Esophagus muscularis mucosa (tissue), 3 donors: Measurements from ENCODE around the gene ABHD16B.

Experiments
- POLR2A ChIP-seq: fragments of 450-650 bp; IDR thresholded peaks from one replicate; pipeline ENCODE4 v1.6.1; 2017; ENCODE audit warnings: antibody characterized with exemption, moderate library complexity, mild to moderate bottlenecking, low read depth
- TF ChIP-seq, protein P1 (sequence below), 3 experiments: fragments of 200-600 bp in 2 of 3; fragments of 450-650 bp in 1 of 3; sonication (generic) in 2 of 3; IDR thresholded peaks; one replicate each; pipeline ENCODE4 v1.5.1; 2017 to 2019; ENCODE audit warnings: antibody characterized with exemption in 3 of 3, mild to moderate bottlenecking in 2 of 3, moderate library complexity in 1 of 3

DNA sequence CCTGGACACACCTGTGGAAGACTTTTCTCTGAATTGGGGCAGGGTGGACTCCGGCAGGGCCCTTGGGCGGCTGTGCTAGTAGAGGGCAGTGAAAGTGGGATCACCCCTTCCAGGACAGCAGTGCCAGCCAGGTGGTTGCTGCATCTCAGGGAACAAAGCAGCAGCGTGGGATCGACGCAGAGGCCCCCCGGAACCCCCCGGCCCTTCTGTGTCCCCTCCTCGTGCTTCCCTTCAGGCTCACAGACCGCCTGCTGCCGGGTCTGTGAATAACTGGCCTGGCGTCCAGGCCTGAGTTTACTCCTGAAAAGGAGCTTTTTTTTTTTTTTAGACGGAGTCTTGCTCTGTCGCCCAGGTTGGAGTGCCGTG, 24.7 kb downstream of the ABHD16B start:
- TF ChIP-seq, protein P1, sequence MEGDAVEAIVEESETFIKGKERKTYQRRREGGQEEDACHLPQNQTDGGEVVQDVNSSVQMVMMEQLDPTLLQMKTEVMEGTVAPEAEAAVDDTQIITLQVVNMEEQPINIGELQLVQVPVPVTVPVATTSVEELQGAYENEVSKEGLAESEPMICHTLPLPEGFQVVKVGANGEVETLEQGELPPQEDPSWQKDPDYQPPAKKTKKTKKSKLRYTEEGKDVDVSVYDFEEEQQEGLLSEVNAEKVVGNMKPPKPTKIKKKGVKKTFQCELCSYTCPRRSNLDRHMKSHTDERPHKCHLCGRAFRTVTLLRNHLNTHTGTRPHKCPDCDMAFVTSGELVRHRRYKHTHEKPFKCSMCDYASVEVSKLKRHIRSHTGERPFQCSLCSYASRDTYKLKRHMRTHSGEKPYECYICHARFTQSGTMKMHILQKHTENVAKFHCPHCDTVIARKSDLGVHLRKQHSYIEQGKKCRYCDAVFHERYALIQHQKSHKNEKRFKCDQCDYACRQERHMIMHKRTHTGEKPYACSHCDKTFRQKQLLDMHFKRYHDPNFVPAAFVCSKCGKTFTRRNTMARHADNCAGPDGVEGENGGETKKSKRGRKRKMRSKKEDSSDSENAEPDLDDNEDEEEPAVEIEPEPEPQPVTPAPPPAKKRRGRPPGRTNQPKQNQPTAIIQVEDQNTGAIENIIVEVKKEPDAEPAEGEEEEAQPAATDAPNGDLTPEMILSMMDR (IDR thresholded peaks at IDR 0.05), result no peak
- TF ChIP-seq POLR2A, result no peak
